Activated T-cell treated with anti-CD3 and anti-CD28 coated beads, Interleukin-2, amount 50 U/mL, for 4 hours (primary cell): ENCODE data around the gene RPS27. TPM values are rescaled to one million over a fixed set of nuclear protein-coding genes. Genes with fewer than 3 reads are reported as not detected.
A peak's percentile ranks its signal among the peaks of the same experiment; 100 is the strongest.

Source experiments
- ATAC-seq, 2 donors: fragments of 200-7000 bp; cut with Tn5 transposase; one replicate each; pipeline ENCODE4 v1.10.0; 2021
- DNase-seq: peaks from one replicate; pipeline ENCODE4 v3.0.0-alpha.2; 2020
- H3K27me3 Mint-ChIP-seq: one replicate; pipeline ENCODE4 v1.8.0; 2021; ENCODE audit warnings: low read depth, mixed read lengths
- H3K36me3 Mint-ChIP-seq: one replicate; pipeline ENCODE4 v1.8.0; 2022; ENCODE audit warnings: mixed read lengths; ENCODE audit not compliant: insufficient read depth
- H3K4me1 Mint-ChIP-seq: one replicate; pipeline ENCODE4 v1.8.0; 2021; ENCODE audit warnings: low read depth, mixed read lengths
- H3K4me3 Mint-ChIP-seq: one replicate; pipeline ENCODE4 v1.8.0; 2021; ENCODE audit warnings: mild to moderate bottlenecking, moderate library complexity, mixed read lengths
- H3K9me3 Mint-ChIP-seq: one replicate; pipeline ENCODE4 v1.8.0; 2021; ENCODE audit warnings: mixed read lengths
- total RNA-seq, 3 donors: library from RNA; stranded (reverse); gene quantifications; one replicate each; pipeline ENCODE4 v1.2.1, GENCODE V29; 2021

Gene RPS27
- total RNA-seq, 3 donors from 2014 or later = 2,132 to 2,236 (median 2,176) TPM

DNA sequence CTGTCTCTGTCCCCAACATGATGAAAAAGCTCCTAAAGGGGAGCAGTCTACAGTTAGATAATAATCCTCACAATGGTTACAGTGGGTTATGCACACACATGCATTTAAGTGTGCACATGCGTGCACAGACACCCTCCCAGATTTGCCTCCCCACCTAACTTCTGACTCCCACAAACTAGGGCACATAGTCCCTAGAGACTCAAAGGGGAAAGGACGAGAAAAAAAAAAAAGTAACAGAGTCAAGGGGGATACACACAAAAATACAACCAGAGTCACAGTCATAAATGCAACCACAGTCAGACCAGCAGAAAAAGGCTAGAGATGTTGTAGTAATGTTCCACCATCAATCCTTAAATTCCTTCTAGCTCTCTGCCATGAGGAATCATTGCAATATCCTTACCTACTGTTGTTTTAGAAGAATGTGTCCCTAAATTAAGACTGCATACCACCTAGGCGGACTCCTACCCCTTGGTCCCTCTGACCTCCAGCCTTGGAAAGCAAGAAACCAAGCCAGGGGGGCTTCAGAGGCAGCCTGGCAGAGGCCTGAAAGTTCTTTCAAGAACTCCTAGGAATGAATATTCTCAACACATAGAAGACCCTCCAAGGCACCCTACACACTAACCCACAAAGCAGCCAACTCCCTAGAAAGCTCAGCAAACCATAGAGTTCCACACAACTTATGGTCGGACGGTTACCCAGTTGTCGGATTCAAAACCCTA, 33.4 kb upstream of the RPS27 start:
- H3K36me3 Mint-ChIP-seq = peaks cover 10% of the 10 kb centered on the region
- peak overlapping the region; percentile 98 for H3K4me3 Mint-ChIP-seq
- no peaks in the 10 kb centered on the region for H3K9me3 Mint-ChIP-seq
- H3K27me3 Mint-ChIP-seq = no peaks in the 10 kb centered on the region
- peaks cover 50% of the 10 kb centered on the region for H3K4me1 Mint-ChIP-seq
- no peak for DNase-seq
- no peak for ATAC-seq

GRCh38 chr1:153957744-153958110, 32.8 kb upstream of the RPS27 start:
- H3K27me3 Mint-ChIP-seq = no peaks in the 10 kb centered on the region
- H3K36me3 Mint-ChIP-seq = peaks cover 9% of the 10 kb centered on the region
- H3K9me3 Mint-ChIP-seq = no peaks in the 10 kb centered on the region
- ATAC-seq = peak; percentile 19 to 20
- H3K4me1 Mint-ChIP-seq = peaks cover 56% of the 10 kb centered on the region
- DNase-seq = no peak
- peak overlapping the region; percentile 98 for H3K4me3 Mint-ChIP-seq

DNA sequence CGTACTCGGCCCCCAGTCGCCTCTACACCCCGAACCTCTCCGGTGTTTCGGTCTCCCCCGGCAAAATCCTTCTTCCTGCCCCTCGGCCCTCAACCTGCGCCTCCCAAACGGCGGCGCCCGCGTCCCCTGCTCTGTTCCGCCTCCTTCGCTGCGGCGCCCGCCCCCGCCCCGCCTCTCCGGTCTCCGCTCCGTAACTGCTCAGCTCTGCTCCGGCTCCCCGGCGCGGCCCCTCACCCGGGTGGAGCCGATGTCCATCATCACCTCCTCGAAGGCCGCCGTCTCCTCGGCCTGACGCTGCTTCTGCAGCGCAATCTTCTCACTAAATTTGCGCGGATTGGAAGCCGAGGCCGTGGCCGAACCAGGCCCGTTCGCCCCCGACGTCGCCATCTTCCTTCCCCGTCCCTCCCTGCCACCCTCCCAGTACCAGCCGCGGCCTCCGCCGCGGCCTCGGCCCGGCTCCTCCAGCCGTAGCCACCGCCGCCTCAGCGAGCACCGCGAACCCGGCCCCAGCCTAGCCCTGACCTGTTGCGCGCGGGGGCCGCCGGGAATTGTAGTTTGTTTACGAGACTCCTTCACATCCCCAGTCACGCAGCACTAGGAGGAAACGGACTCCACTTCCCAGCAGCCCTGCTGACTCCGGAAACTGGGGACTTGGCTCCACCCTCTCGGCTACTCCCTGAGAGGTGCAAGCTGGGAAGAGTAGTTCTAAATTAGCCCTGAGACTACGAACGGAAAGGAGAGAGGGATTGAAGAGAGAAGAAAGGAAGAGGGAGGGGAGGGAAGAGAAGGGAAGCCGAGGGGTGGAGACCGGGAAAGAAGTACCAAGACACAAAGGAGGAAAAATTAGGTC, 32.2 kb upstream of the RPS27 start, which contains the start of gene CRTC2:
CRTC2 (minus strand) TSS at position 502 of the 850 bp plus-strand sequence; CDS start at position 387, 115 bp downstream.
- H3K27me3 Mint-ChIP-seq = no peaks in the 10 kb centered on the region
- DNase-seq (peak; percentile 94), ATAC-seq (peak; percentile 92 to 93)
- peak within 1 kb of the TSS; percentile 98 for H3K4me3 Mint-ChIP-seq
- peaks cover 56% of the 10 kb centered on the region for H3K4me1 Mint-ChIP-seq
- H3K36me3 Mint-ChIP-seq = peaks cover 9% of the 10 kb centered on the region
- H3K9me3 Mint-ChIP-seq = no peaks in the 10 kb centered on the region

DNA sequence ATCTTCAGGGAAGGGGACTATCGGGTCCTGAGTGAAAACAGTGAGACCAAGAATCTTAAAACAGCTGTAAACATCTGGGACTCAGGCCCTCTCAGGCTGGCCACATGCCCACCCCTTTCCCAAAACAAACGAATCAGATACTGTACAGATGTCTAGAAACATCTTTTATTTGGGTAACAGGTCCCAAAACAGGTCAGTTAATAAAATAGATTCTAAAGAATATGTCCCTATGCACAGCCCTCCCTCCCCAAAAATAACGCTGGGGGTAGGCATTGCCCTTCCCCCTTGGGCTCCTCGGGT, 31.7 kb upstream of the RPS27 start:
- H3K36me3 Mint-ChIP-seq = peaks cover 8% of the 10 kb centered on the region
- no peaks in the 10 kb centered on the region for H3K27me3 Mint-ChIP-seq
- peaks cover 59% of the 10 kb centered on the region for H3K4me1 Mint-ChIP-seq
- ATAC-seq (no peak), DNase-seq (no peak)
- no peaks in the 10 kb centered on the region for H3K9me3 Mint-ChIP-seq
- H3K4me3 Mint-ChIP-seq = peak overlapping the region; percentile 98

GRCh38 chr1:153959454-153959853, 31.1 kb upstream of the RPS27 start:
- H3K9me3 Mint-ChIP-seq = no peaks in the 10 kb centered on the region
- H3K27me3 Mint-ChIP-seq = no peaks in the 10 kb centered on the region
- H3K4me3 Mint-ChIP-seq = no peak overlapping the region
- no peak for ATAC-seq
- H3K36me3 Mint-ChIP-seq = peaks cover 3% of the 10 kb centered on the region
- peaks cover 58% of the 10 kb centered on the region for H3K4me1 Mint-ChIP-seq
- no peak for DNase-seq

GRCh38 chr1:153960206-153960605, 30.4 kb upstream of the RPS27 start:
- no peak for DNase-seq
- Mint-ChIP-seq H3K9me3 (no peaks in the 10 kb centered on the region), H3K27me3 (no peaks in the 10 kb centered on the region), H3K4me3 (no peak overlapping the region), H3K4me1 (peaks cover 56% of the 10 kb centered on the region), H3K36me3 (peaks cover 3% of the 10 kb centered on the region)
- ATAC-seq = no peak

- DNase-seq = no peak
- Mint-ChIP-seq H3K4me3 (peak overlapping the region; percentile 94), H3K9me3 (no peaks in the 10 kb centered on the region), H3K4me1 (peaks cover 56% of the 10 kb centered on the region), H3K36me3 (peaks cover 3% of the 10 kb centered on the region), H3K27me3 (no peaks in the 10 kb centered on the region)
- ATAC-seq = no peak
These were observed 29.1 kb upstream of the RPS27 start for GRCh38 chr1:153961421-153961820.

DNA sequence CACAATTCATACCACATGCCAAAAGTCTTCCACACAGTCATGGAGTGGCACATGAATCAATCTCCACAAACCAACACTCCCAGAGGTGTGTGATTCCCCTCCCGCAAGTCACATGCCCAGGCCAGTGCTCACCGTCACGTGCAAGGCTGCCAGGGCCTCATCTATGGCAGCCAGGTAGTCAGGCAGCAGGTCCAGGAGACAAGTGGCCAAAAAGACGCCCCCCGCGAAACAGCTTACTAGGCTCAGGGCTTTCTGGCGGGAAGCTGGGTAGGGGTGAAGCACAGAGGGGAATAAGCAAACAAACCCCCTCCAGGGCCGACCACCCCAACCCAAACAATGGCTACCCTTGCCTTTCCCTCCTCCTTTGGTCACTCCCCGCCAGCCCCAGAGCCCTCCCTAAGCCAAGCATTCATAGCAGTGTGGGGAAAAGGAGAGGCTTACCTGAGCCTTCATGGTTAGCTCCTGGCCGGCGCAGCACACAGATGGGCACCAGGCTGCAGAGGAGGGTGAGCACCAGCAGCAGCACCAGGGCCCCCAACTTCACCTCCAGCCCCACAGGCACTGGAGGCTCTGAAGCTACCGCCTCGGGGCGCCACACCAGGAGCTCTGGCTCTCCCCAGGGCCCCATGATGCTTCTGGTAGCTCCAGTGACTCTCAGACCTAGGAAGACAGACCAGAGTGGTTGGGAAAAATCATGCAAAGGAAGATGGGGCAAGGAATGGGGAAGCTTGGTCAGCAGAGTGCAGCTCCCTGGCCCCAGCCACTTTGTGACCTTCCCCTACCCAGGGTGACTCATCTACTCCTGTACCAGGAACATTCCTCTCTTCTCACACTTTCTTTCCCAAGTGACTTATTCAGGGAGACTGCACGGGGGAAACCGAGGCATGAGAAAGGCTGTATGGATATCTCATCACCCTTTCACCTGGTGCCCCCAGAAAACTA, 28.2 kb upstream of the RPS27 start:
- H3K4me3 Mint-ChIP-seq = peak overlapping the region; percentile 94
- no peaks in the 10 kb centered on the region for H3K9me3 Mint-ChIP-seq
- ATAC-seq (no peak), DNase-seq (no peak)
- H3K27me3 Mint-ChIP-seq = no peaks in the 10 kb centered on the region
- peaks cover 3% of the 10 kb centered on the region for H3K36me3 Mint-ChIP-seq
- peaks cover 55% of the 10 kb centered on the region for H3K4me1 Mint-ChIP-seq

DNA sequence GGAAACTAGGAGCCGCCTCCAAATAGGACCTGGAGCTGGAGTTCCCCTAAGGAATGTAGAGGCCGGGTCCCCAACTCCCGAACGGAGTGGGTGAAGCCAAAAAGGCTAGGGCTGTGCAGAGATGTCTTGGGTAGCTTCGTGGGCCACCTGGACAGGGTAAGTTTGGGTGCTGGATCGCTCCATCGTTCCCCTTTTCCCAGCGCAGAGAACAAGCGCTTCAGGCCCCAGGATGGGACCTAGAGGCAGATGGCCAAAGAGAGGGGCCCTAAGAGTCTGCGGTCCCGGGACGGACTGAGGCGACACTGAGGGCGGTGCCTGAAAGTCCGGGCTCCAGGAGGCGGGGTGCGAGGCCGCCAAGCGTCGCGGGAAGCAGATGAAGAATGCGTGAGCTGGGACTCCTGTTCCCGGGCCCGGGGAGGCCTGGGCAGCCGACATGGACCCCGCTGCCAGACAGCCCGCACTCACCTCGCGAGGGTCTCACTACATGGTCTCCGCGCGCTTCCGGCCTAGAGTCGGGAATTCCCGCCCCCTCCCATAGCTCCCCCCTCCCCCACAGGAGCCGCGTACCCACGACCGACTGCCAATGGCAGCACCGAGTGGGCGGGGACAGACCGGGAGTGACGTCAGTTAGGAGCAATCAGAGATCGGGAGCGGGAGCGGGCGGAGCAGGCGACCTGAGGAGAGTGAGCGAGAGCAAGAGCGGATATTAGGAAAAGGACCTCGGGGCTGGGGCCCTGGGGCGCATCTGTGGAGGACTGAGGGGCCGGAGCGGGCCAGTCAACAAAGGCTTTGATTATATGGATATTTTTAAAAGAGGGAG, 27.3 kb upstream of the RPS27 start, which contains the start of gene SLC39A1:
SLC39A1 (minus strand) TSS at position 508 of the 820 bp plus-strand sequence. CDS start 822 bp downstream, outside the sequence.
- H3K4me3 Mint-ChIP-seq = peak within 1 kb of the TSS; percentile 94
- peaks cover 61% of the 10 kb centered on the region for H3K4me1 Mint-ChIP-seq
- H3K36me3 Mint-ChIP-seq = peaks cover 3% of the 10 kb centered on the region
- peak; percentile 54 to 62 for ATAC-seq
- H3K9me3 Mint-ChIP-seq = no peaks in the 10 kb centered on the region
- no peaks in the 10 kb centered on the region for H3K27me3 Mint-ChIP-seq
- peak; percentile 94 for DNase-seq

GRCh38 chr1:153963850-153964331, 26.7 kb upstream of the RPS27 start:
- Mint-ChIP-seq H3K27me3 (no peaks in the 10 kb centered on the region), H3K36me3 (peaks cover 3% of the 10 kb centered on the region), H3K4me1 (peaks cover 59% of the 10 kb centered on the region), H3K4me3 (peak overlapping the region; percentile 94), H3K9me3 (no peaks in the 10 kb centered on the region)
- DNase-seq (no peak), ATAC-seq (no peak)

DNA sequence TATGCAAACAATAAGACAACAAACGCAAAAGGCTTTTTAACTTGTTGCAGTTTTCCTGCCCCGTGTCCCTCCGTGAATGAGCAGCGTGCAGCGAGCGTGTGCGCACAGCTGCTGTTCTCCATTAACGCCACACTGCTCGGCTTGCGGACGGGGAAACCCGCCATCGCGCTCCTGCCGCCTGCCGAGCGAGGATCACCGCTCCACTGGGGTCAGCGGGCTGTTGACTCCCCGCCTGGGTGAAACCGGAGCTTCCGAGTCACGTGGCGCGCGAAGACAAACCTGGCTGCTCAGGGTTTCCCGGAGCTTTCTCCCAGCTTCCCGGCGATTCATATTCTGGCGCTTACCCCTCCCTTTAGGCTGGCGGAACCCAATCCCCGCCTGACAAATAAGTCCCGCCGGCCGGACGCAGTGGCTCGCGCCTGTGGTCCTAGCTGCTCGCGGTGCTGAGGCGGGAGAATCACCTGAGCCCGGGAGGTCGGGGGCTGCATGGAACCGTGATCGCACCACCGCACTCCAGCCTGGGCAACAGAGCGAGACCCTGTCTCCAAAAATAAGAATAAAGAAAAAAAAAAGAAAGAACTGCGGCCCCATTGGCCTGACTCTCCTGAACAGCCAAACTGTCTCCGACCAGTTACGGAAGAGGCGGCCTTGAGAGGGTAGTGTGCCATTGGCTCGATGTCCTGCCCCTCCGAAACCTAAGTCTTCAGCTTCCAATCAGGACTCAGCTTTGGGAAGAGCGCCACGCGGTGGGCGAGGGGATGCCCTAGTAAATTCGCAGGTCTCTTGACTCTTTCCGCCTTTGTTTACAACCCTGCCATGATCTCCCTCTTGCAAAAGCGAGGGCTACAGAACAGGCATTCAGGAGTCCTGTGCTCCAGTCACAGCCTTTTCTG, 23.2 kb upstream of the RPS27 start, which contains the start of gene CREB3L4:
CREB3L4 (plus strand) TSS at position 796 of the 893 bp plus-strand sequence. CDS start 624 bp downstream, outside the sequence.
- no peaks in the 10 kb centered on the region for H3K27me3 Mint-ChIP-seq
- peak within 1 kb of the TSS; percentile 85 for H3K4me3 Mint-ChIP-seq
- DNase-seq (peak; percentile 75), ATAC-seq (peak; percentile 88 to 90)
- H3K9me3 Mint-ChIP-seq = no peaks in the 10 kb centered on the region
- no peaks in the 10 kb centered on the region for H3K36me3 Mint-ChIP-seq
- H3K4me1 Mint-ChIP-seq = peaks cover 47% of the 10 kb centered on the region

DNA sequence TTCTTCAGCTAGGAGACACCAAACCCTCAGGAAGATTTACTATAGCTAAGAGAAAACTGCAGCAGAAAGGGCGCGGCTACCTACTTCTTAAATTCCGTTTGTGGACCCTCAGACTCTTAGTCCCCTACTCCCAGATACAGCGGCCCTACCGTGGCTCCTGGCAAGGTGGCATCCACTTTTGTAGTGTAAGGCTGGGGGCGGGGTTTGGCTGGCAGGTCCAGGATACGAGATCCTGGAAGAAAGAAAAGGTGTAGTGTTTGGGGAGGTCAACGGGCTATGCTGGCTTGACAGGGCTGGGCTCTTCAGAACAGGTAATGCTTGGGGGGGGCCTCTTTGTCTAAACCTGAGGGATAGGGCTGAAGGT, 22.6 kb upstream of the RPS27 start:
- Mint-ChIP-seq H3K27me3 (no peaks in the 10 kb centered on the region), H3K4me1 (peaks cover 44% of the 10 kb centered on the region), H3K9me3 (no peaks in the 10 kb centered on the region), H3K4me3 (peak overlapping the region; percentile 85), H3K36me3 (peaks cover 3% of the 10 kb centered on the region)
- no peak for ATAC-seq
- no peak for DNase-seq
